HEK293 (cell line): Measurements from ENCODE around the gene COL4A1.
A peak's percentile ranks its signal among the peaks of the same experiment; 100 is the strongest.

Experiments
- CTCF ChIA-PET: fragments of 350-600 bp; formaldehyde crosslinking; extraction: SDS; loops from one replicate; lab custom pipeline; 2021; ENCODE audit warnings: antibody characterized with exemption; lab: Yijun Ruan, JAX
- POLR2A ChIA-PET: fragments of 300-600 bp; formaldehyde crosslinking; extraction: SDS; loops from one replicate; lab custom pipeline; 2020; ENCODE audit warnings: antibody characterized with exemption, inconsistent platforms; lab: Yijun Ruan, JAX
- H3K27ac ChIP-seq: fragments of 200-500 bp; sonication (Bioruptor generic); 2 replicates; pipeline ENCODE4 v1.5.1; 2014; ENCODE audit warnings: low read depth, low read length, control low read depth, inconsistent platforms; ENCODE audit errors: extremely low read depth
- H3K36me3 ChIP-seq, 2 experiments: fragments of 200-500 bp in 1 of 2; sonication (Bioruptor generic) in 1 of 2; 1 replicate in 1 of 2; 2 replicates in 1 of 2; pipeline ENCODE4 v1.5.1; 2014 to 2017; ENCODE audit warnings: inconsistent platforms in 2 of 2, low read length in 2 of 2; ENCODE audit not compliant: control insufficient read depth in 2 of 2, insufficient read depth in 1 of 2
- H3K4me1 ChIP-seq: fragments of 200-500 bp; sonication (Bioruptor generic); 2 replicates; pipeline ENCODE4 v1.5.1; 2014; ENCODE audit warnings: mild to moderate bottlenecking, low read length, inconsistent platforms; ENCODE audit not compliant: control insufficient read depth, insufficient read depth
- H3K4me3 ChIP-seq: 2 replicates; pipeline ENCODE4 v1.5.1; 2011; ENCODE audit warnings: low read depth, mild to moderate bottlenecking, control low read depth, low read length, moderate library complexity
- H3K9me3 ChIP-seq: fragments of 200-500 bp; sonication (Bioruptor generic); 2 replicates; pipeline ENCODE4 v1.5.1; 2014; ENCODE audit warnings: low read depth, low read length, inconsistent platforms; ENCODE audit not compliant: control insufficient read depth, insufficient read depth
- FEZF1 ChIP-seq: fragments of 450-650 bp; formaldehyde crosslinking; IDR thresholded peaks from 2 replicates; pipeline ENCODE4 v1.5.1; 2016; ENCODE audit warnings: missing biosample characterization, missing genetic modification characterization
- KLF16 ChIP-seq: fragments of 450-650 bp; formaldehyde crosslinking; IDR thresholded peaks from 2 replicates; pipeline ENCODE4 v1.5.1; 2017; ENCODE audit warnings: missing biosample characterization, missing genetic modification characterization
- TSHZ1 ChIP-seq: fragments of 450-650 bp; formaldehyde crosslinking; IDR thresholded peaks from 2 replicates; pipeline ENCODE4 v1.5.1; 2016; ENCODE audit warnings: missing biosample characterization, missing genetic modification characterization, borderline replicate concordance
- ZNF184 ChIP-seq: fragments of 450-650 bp; IDR thresholded peaks from 2 replicates; pipeline ENCODE4 v1.5.1; 2018; ENCODE audit warnings: missing biosample characterization, mild to moderate bottlenecking, missing genetic modification characterization
- ZNF214 ChIP-seq: fragments of 450-650 bp; formaldehyde crosslinking; IDR thresholded peaks from 2 replicates; pipeline ENCODE4 v1.5.1; 2017; ENCODE audit warnings: missing biosample characterization, mild to moderate bottlenecking, missing genetic modification characterization, borderline replicate concordance
- ZNF302 ChIP-seq: fragments of 450-650 bp; formaldehyde crosslinking; IDR thresholded peaks from 2 replicates; pipeline ENCODE4 v1.5.1; 2016; ENCODE audit warnings: missing biosample characterization, missing genetic modification characterization, low read depth
- ZNF426 ChIP-seq: fragments of 450-650 bp; formaldehyde crosslinking; IDR thresholded peaks from 2 replicates; pipeline ENCODE4 v1.5.1; 2017; ENCODE audit warnings: missing biosample characterization, missing genetic modification characterization, mild to moderate bottlenecking, inconsistent platforms, moderate library complexity
- ZNF473 ChIP-seq: fragments of 450-650 bp; formaldehyde crosslinking; IDR thresholded peaks from 2 replicates; pipeline ENCODE4 v1.5.1; 2017; ENCODE audit warnings: missing biosample characterization, missing genetic modification characterization
- ZNF548 ChIP-seq: fragments of 450-650 bp; formaldehyde crosslinking; IDR thresholded peaks from 2 replicates; pipeline ENCODE4 v1.5.1; 2016; ENCODE audit warnings: missing biosample characterization, missing genetic modification characterization
- ZNF664 ChIP-seq: fragments of 450-650 bp; formaldehyde crosslinking; IDR thresholded peaks from 2 replicates; pipeline ENCODE4 v1.5.1; 2016; ENCODE audit warnings: missing biosample characterization, missing genetic modification characterization
- ZNF747 ChIP-seq: fragments of 450-650 bp; formaldehyde crosslinking; IDR thresholded peaks from 2 replicates; pipeline ENCODE4 v1.5.1; 2016; ENCODE audit warnings: missing biosample characterization, missing genetic modification characterization
- ZSCAN5A ChIP-seq: fragments of 450-650 bp; formaldehyde crosslinking; IDR thresholded peaks from 2 replicates; pipeline ENCODE4 v1.5.1; 2016; ENCODE audit warnings: missing biosample characterization, missing genetic modification characterization
- TF ChIP-seq, protein P1 (sequence below): fragments of 450-650 bp; formaldehyde crosslinking; IDR thresholded peaks from 2 replicates; pipeline ENCODE4 v1.5.1; 2016; ENCODE audit warnings: missing biosample characterization, missing genetic modification characterization
- TF ChIP-seq, protein P2 (sequence below): fragments of 450-650 bp; formaldehyde crosslinking; IDR thresholded peaks from 2 replicates; pipeline ENCODE4 v1.5.1; 2016; ENCODE audit warnings: missing biosample characterization, missing genetic modification characterization

COL4A1 gene

GRCh38 chr13:110266983-110267382 is 40.0 kb downstream of the COL4A1 start:
- Histone ChIP-seq H3K27ac (no peak overlapping the region), H3K4me1 (no peaks in the 10 kb centered on the region), H3K36me3 (no peaks in the 10 kb centered on the region)
- ChIA-PET CTCF (interaction anchor here (0.6 kb wide), 1 partner anchor 24 kb away, joined by 3 read pairs; no protein-coding TSS in a partner anchor), POLR2A (no interaction called here)
- TF ChIP-seq TSHZ1 (tag by site-specific recombination) (no peak), ZNF548 (tag by site-specific recombination) (no peak), ZNF747 (no peak), ZSCAN5A (tag by site-specific recombination) (no peak), ZNF214 (tag by site-specific recombination) (no peak), FEZF1 (tag by site-specific recombination) (no peak)
- TF ChIP-seq, protein P1, sequence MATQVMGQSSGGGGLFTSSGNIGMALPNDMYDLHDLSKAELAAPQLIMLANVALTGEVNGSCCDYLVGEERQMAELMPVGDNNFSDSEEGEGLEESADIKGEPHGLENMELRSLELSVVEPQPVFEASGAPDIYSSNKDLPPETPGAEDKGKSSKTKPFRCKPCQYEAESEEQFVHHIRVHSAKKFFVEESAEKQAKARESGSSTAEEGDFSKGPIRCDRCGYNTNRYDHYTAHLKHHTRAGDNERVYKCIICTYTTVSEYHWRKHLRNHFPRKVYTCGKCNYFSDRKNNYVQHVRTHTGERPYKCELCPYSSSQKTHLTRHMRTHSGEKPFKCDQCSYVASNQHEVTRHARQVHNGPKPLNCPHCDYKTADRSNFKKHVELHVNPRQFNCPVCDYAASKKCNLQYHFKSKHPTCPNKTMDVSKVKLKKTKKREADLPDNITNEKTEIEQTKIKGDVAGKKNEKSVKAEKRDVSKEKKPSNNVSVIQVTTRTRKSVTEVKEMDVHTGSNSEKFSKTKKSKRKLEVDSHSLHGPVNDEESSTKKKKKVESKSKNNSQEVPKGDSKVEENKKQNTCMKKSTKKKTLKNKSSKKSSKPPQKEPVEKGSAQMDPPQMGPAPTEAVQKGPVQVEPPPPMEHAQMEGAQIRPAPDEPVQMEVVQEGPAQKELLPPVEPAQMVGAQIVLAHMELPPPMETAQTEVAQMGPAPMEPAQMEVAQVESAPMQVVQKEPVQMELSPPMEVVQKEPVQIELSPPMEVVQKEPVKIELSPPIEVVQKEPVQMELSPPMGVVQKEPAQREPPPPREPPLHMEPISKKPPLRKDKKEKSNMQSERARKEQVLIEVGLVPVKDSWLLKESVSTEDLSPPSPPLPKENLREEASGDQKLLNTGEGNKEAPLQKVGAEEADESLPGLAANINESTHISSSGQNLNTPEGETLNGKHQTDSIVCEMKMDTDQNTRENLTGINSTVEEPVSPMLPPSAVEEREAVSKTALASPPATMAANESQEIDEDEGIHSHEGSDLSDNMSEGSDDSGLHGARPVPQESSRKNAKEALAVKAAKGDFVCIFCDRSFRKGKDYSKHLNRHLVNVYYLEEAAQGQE = peak; percentile 78
- TF ChIP-seq, all 188 proteins: peak for 1
- Histone ChIP-seq H3K9me3 (no peaks in the 10 kb centered on the region), H3K4me3 (no peak overlapping the region)

DNA sequence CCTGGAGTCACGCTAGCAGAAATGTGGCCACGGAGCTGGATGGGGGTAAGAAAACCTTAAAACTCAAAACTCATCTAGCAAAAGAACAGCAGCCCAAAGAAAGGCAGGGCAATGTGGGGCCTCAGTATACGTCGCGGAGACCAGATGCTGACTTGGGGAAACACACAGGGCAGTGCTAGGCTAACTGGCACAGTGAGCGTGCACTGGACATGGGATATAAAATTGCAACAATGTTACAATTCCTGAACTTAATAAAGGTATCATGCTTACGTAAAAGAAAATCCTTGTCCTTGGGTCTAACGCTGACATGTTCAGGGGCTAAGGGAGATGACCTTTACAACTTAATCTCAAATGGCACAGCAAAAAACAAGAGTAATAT is 40.5 kb downstream of the COL4A1 start:
- TF ChIP-seq ZNF184 (tag by site-specific recombination) (no peak), ZNF473 (tag by site-specific recombination) (no peak), ZNF426 (tag by site-specific recombination) (no peak), ZNF302 (tag by site-specific recombination) (no peak), KLF16 (tag by site-specific recombination) (no peak), ZNF664 (tag by site-specific recombination) (no peak)
- TF ChIP-seq, protein P2, sequence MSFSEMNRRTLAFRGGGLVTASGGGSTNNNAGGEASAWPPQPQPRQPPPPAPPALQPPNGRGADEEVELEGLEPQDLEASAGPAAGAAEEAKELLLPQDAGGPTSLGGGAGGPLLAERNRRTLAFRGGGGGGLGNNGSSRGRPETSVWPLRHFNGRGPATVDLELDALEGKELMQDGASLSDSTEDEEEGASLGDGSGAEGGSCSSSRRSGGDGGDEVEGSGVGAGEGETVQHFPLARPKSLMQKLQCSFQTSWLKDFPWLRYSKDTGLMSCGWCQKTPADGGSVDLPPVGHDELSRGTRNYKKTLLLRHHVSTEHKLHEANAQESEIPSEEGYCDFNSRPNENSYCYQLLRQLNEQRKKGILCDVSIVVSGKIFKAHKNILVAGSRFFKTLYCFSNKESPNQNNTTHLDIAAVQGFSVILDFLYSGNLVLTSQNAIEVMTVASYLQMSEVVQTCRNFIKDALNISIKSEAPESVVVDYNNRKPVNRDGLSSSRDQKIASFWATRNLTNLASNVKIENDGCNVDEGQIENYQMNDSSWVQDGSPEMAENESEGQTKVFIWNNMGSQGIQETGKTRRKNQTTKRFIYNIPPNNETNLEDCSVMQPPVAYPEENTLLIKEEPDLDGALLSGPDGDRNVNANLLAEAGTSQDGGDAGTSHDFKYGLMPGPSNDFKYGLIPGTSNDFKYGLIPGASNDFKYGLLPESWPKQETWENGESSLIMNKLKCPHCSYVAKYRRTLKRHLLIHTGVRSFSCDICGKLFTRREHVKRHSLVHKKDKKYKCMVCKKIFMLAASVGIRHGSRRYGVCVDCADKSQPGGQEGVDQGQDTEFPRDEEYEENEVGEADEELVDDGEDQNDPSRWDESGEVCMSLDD (tag by site-specific recombination) = no peak
- Histone ChIP-seq H3K4me1 (no peaks in the 10 kb centered on the region), H3K4me3 (no peak overlapping the region), H3K36me3 (no peaks in the 10 kb centered on the region), H3K9me3 (no peaks in the 10 kb centered on the region), H3K27ac (no peak overlapping the region)
- ChIA-PET POLR2A (no interaction called here), CTCF (no interaction called here)
